Measurements from ENCODE around the gene ZYX.

DNA sequence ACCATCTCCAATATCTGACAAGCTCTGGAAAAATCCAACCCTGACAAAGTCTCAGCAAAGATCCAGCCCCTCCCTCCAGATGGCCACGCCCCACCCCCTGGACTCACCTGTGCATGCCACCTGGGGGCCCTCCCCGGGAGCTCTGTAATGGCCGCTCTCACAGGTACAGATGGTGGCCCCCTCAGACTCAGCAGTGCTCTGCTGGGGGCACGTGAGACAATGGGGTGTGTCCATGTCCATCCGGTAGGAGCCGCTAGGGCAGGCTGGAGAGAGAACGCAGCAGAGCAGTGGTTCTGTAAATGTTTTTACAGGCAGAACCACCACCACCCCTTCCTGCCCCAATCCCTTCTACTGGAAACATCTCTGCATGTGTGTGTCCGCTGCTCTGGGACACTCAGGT lies 18.0 kb downstream of the ZYX start:
- TF ChIP-seq, protein P1, sequence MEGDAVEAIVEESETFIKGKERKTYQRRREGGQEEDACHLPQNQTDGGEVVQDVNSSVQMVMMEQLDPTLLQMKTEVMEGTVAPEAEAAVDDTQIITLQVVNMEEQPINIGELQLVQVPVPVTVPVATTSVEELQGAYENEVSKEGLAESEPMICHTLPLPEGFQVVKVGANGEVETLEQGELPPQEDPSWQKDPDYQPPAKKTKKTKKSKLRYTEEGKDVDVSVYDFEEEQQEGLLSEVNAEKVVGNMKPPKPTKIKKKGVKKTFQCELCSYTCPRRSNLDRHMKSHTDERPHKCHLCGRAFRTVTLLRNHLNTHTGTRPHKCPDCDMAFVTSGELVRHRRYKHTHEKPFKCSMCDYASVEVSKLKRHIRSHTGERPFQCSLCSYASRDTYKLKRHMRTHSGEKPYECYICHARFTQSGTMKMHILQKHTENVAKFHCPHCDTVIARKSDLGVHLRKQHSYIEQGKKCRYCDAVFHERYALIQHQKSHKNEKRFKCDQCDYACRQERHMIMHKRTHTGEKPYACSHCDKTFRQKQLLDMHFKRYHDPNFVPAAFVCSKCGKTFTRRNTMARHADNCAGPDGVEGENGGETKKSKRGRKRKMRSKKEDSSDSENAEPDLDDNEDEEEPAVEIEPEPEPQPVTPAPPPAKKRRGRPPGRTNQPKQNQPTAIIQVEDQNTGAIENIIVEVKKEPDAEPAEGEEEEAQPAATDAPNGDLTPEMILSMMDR (IDR thresholded peaks at IDR 0.05), result no peak
- TF ChIP-seq POLR2A (IDR thresholded peaks at IDR 0.05), result no peak

Data from body of pancreas (tissue), 4 donors.